Esophagus squamous epithelium (tissue), 5 donors: Measurements from ENCODE around the gene PHC2. TPM values are rescaled to one million over a fixed set of nuclear protein-coding genes. Genes with fewer than 3 reads are reported as not detected.

ENCODE experiments used
- DNase-seq: peaks from one replicate; lab custom pipeline; 2025; lab: John Stamatoyannopoulos, UW
- H3K27ac ChIP-seq, 4 donors: fragments of 200-600 bp; sonication (generic); one replicate each; pipeline ENCODE4 v1.5.1; 2016 to 2019; ENCODE audit warnings: mild to moderate bottlenecking in 1 of 4
- H3K27me3 ChIP-seq, 4 donors: fragments of 200-600 bp; sonication (generic); 1 replicate in 3 of 4; 2 replicates in 1 of 4; pipeline versions ENCODE4 v1.5.1 to v1.6.0; 2017 to 2021; ENCODE audit warnings: antibody characterized with exemption in 1 of 4
- H3K36me3 ChIP-seq, 3 donors: fragments of 200-600 bp; sonication (generic); one replicate each; pipeline ENCODE4 v1.5.1; 2016 to 2019
- H3K4me1 ChIP-seq, 3 donors: fragments of 200-600 bp; sonication (generic); one replicate each; pipeline ENCODE4 v1.5.1; 2017 to 2019
- H3K4me3 ChIP-seq, 4 donors: fragments of 200-600 bp; sonication (generic); 1 replicate in 3 of 4; 2 replicates in 1 of 4; pipeline ENCODE4 v1.5.1; 2016 to 2019; ENCODE audit warnings: mild to moderate bottlenecking in 2 of 4, moderate library complexity in 1 of 4
- H3K9me3 ChIP-seq, 3 donors: fragments of 200-600 bp; sonication (generic); one replicate each; pipeline ENCODE4 v1.5.1; 2016 to 2019
- POLR2A ChIP-seq, 4 donors: fragments of 450-650 bp; IDR thresholded peaks; one replicate each; pipeline ENCODE4 v1.6.1; 2017; ENCODE audit warnings: antibody characterized with exemption in 4 of 4, mild to moderate bottlenecking in 4 of 4, moderate library complexity in 3 of 4
- WGBS, 2 donors: methylation state at CpG; one replicate each; pipeline ENCODE4 v1.1.5; 2018; 5-methylcytosine and 5-hydroxymethylcytosine counted together
- intact Hi-C: fragments of 100-400 bp; cut with DNase I; formaldehyde crosslinking; loops from one replicate; pipeline ENCODE4 v1.15.0; 2022
- total RNA-seq, 4 donors: library from RNA; depleted of rRNA; stranded (reverse); fragments of >200 nt; gene quantifications; one replicate each; pipeline ENCODE4 v1.1.0, GENCODE V29; 2016
- TF ChIP-seq, protein P1 (sequence below), 6 experiments: fragments of 450-650 bp in 4 of 6; fragments of 200-600 bp in 2 of 6; sonication (generic) in 2 of 6; IDR thresholded peaks; one replicate each; pipeline ENCODE4 v1.5.1; 2016 to 2019; ENCODE audit warnings: antibody characterized with exemption in 6 of 6, mild to moderate bottlenecking in 4 of 6, moderate library complexity in 4 of 6
- donor health status: DM: yes; HTN: yes; CAD: no.

PHC2 gene
- total RNA-seq, 4 donors from 2014 or later = 27.4 to 92.1 (median 50.6) TPM

DNA sequence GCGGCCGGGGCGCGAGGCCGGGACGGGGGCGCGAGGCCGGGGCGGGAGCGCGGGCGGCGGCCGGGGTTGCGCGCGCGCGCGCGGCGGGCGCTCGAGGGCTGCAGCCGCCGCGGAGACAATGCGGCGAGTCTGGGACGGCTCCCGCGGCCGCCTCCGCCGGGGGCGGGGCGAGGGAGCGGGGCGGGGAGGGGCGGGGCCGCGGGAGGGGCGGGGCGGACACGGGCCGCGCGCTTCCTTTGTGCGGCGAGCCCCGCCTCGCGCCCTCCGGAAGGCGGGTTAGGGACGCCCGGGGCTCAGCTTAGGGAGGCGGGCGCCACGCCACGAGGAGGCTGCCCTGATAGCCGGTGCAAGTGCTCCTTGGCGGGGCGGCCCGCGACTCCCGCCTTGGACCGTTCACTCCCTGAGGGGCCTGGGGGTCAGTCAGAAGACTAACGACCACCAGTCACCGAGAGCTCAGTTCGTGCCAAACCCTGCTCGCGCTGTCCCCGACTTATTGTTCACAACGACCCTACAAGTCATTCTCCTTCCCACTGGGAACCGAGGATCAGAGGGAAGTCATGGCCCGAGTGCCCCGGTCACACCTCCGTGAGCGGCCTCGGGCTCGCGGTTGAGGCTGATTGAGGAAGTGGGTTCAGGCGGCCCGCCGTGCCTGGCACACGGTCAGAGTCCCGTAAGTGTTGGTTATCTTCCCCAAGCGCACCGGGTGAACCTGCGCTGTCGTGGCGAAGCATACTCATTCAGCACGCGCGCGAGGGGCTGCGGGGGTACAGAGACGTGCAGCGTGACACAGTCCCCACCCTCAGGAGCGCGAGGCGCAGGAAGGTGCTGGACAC, 80.9 kb downstream of the PHC2 start:
- Histone ChIP-seq H3K4me1 (peaks cover 18 to 55% (median 26%) of the 10 kb centered on the region in 3 donors), H3K27ac (peak overlapping the region; percentile 87 to 99 (median 96)), H3K27me3 (no peaks in the 10 kb centered on the region), H3K9me3 (no peaks in the 10 kb centered on the region), H3K36me3 (peaks cover 0 to 14% (median 0%) of the 10 kb centered on the region in 3 donors), H3K4me3 (peak overlapping the region; percentile 58 to 96 (median 78))
- TF ChIP-seq POLR2A (IDR thresholded peaks at IDR 0.05) = peak in 2 of 4 donors; percentile 46 to 75
- TF ChIP-seq, protein P1, sequence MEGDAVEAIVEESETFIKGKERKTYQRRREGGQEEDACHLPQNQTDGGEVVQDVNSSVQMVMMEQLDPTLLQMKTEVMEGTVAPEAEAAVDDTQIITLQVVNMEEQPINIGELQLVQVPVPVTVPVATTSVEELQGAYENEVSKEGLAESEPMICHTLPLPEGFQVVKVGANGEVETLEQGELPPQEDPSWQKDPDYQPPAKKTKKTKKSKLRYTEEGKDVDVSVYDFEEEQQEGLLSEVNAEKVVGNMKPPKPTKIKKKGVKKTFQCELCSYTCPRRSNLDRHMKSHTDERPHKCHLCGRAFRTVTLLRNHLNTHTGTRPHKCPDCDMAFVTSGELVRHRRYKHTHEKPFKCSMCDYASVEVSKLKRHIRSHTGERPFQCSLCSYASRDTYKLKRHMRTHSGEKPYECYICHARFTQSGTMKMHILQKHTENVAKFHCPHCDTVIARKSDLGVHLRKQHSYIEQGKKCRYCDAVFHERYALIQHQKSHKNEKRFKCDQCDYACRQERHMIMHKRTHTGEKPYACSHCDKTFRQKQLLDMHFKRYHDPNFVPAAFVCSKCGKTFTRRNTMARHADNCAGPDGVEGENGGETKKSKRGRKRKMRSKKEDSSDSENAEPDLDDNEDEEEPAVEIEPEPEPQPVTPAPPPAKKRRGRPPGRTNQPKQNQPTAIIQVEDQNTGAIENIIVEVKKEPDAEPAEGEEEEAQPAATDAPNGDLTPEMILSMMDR (IDR thresholded peaks at IDR 0.05) = peak in 1 of 6 experiments; percentile 10
- no peak for DNase-seq
- 0% methylated on average over 16 to 18 of the region's 104 CpGs for WGBS, 2 donors
- intact Hi-C loops = no loop called here

DNA sequence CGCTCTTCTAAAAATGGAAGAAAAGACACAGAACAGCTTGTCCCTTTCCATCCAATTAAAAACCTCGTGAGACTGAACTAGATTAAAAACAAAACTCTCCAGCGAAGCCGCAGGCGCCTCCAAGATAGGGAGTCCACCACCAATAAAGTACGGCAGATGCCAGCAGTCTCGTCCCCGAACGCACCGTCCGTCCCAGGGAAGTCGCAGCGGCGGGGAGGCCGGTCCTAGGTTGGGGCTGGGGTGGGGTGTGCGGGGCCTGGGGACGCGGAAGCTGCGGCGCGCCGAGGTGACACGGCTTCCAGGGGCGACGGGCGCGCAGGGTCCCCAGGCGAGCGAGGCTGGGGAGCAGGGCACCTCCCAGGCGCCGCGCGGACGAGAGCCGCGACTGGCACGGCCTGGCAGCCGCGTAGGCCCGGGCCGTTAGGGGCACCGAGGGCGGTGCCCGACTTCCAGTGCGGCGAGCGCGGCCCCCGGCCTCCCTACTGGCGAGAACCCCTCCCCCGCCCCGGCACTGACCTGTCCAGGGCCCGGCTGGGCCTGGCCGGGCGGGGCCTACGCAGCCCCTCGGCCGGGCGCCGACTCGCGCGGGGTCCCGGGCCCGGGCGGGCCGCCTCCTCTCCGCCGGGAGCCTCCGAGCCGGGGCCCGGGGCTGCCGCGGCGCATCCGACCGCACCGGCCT, 81.7 kb downstream of the PHC2 start:
- DNase-seq = no peak

DNA sequence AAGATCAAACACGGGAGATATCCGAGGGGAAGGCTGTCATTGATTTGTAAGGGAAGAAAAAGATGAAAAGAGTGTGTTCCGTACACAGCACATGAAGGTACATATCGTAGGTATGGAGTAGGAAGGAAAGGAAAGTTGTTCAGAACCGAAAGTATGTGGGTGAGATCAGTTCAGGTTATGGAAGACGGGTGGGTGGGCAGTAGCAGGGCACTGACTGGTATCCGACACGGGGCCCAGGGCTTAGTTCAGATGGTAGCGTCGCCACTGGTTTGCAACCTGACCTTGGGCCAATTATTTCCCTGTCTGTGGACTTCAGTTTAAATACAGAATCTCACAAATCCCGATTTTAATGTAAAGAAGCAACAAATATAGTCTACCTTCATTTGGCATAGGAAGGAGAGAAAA, 82.2 kb downstream of the PHC2 start:
- Histone ChIP-seq H3K27me3 (no peaks in the 10 kb centered on the region), H3K9me3 (no peaks in the 10 kb centered on the region), H3K27ac (peak overlapping the region; percentile 89 to 99 (median 96)), H3K36me3 (peaks cover 0 to 12% (median 0%) of the 10 kb centered on the region in 3 donors), H3K4me3 (peak overlapping the region; percentile 57 to 96 (median 78)), H3K4me1 (peaks cover 31 to 68% (median 38%) of the 10 kb centered on the region in 3 donors)
- no peak for TF ChIP-seq POLR2A (IDR thresholded peaks at IDR 0.05)
- TF ChIP-seq, protein P1 (IDR thresholded peaks at IDR 0.05) = no peak
- 1 to 2% methylated on average over 11 of the region's 11 CpGs for WGBS, 2 donors
- no peak for DNase-seq
- intact Hi-C loops = no loop called here

More for the DNA sequence above, 81.7 kb downstream of the PHC2 start:
- Histone ChIP-seq H3K9me3 (no peaks in the 10 kb centered on the region), H3K36me3 (peaks cover 0 to 12% (median 0%) of the 10 kb centered on the region in 3 donors), H3K27ac (peak overlapping the region; percentile 89 to 99 (median 96)), H3K4me1 (peaks cover 25 to 63% (median 34%) of the 10 kb centered on the region in 3 donors), H3K27me3 (no peaks in the 10 kb centered on the region), H3K4me3 (peak overlapping the region; percentile 57 to 96 (median 78))
- 0 to 1% methylated on average over 6 to 7 of the region's 78 CpGs for WGBS, 2 donors
- TF ChIP-seq, protein P1 (IDR thresholded peaks at IDR 0.05) = no peak
- TF ChIP-seq POLR2A (IDR thresholded peaks at IDR 0.05) = peak in 1 of 4 donors; percentile 25
- intact Hi-C loops = no loop called here

DNA sequence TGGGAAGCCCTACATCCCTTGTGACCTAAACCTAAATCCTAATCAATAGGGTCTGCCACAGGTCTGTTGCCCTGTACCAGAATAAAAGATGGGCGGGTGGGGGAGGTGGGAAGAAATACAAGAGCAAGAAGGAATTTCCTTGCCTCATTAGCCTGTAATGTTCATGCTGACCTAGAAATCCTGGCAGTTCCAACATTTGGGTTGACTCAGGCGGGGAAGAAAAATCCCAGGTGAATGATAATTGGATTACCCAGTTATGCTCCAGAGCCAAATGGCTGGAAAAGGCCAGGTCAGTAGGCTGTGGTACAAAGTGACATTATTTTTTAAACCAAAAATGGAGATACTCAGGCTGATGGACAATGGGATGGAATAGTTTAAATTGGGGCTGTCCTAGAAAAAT, 82.7 kb downstream of the PHC2 start:
- intact Hi-C loops = no loop called here
- peaks cover 35 to 73% (median 41%) of the 10 kb centered on the region in 3 donors for H3K4me1 ChIP-seq
- TF ChIP-seq, protein P1 (IDR thresholded peaks at IDR 0.05) = no peak
- TF ChIP-seq POLR2A (IDR thresholded peaks at IDR 0.05) = no peak
- 33 to 41% methylated on average over 1 to 2 of the region's 2 CpGs for WGBS, 2 donors
- peak overlapping the region; percentile 57 to 96 (median 78) for H3K4me3 ChIP-seq
- peak overlapping the region; percentile 89 to 99 (median 96) for H3K27ac ChIP-seq
- H3K27me3 ChIP-seq = no peaks in the 10 kb centered on the region
- no peak for DNase-seq
- peaks cover 0 to 15% (median 0%) of the 10 kb centered on the region in 3 donors for H3K36me3 ChIP-seq
- no peaks in the 10 kb centered on the region for H3K9me3 ChIP-seq
